ENCODE measurements around the gene MKX. TPM values are rescaled to one million over a fixed set of nuclear protein-coding genes. Genes with fewer than 3 reads are reported as not detected.

MKX gene
- total and polyA plus RNA-seq, 2 experiments from 2014 or later, result 0.10 to 0.90 TPM

DNA sequence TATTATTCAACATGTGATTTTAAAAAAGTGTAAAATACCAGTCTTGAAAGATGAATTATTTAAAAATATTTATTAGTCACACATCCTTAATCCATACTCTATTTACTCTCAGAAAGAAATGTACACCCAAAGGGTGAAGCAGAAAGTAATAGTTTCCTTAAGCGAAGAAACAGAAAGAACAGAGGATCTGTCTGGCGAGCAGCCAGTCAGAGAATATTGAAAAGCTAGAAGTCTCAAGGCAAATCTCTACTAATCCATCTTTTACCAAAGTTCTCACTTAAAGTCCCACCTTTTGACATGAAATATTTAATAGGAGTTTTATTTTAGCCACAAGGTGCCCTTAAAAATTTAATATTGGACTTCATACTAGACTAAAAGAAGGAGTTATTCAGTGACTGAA is 46.7 kb downstream of the MKX start:
- H3K4me3 ChIP-seq, result no peak overlapping the region
- DNase-seq (ENCODE audit: low spot score), result no peak
- H3K27me3 ChIP-seq, result no peaks in the 10 kb centered on the region
- H2AFZ ChIP-seq, result no peak overlapping the region
- H3K36me3 ChIP-seq (replicated peaks; ENCODE audit: insufficient read depth, low read depth), result no peaks in the 10 kb centered on the region
- H3K4me1 ChIP-seq (ENCODE audit: insufficient read depth), result peaks cover 4% of the 10 kb centered on the region
- H3K4me2 ChIP-seq, result no peak overlapping the region
- no peaks in the 10 kb centered on the region for H3K9me2 ChIP-seq (replicated peaks; ENCODE audit: insufficient read depth)
- H3K27ac ChIP-seq, result no peak overlapping the region
- no peaks in the 10 kb centered on the region for H3K79me2 ChIP-seq
- TF ChIP-seq, protein P1, sequence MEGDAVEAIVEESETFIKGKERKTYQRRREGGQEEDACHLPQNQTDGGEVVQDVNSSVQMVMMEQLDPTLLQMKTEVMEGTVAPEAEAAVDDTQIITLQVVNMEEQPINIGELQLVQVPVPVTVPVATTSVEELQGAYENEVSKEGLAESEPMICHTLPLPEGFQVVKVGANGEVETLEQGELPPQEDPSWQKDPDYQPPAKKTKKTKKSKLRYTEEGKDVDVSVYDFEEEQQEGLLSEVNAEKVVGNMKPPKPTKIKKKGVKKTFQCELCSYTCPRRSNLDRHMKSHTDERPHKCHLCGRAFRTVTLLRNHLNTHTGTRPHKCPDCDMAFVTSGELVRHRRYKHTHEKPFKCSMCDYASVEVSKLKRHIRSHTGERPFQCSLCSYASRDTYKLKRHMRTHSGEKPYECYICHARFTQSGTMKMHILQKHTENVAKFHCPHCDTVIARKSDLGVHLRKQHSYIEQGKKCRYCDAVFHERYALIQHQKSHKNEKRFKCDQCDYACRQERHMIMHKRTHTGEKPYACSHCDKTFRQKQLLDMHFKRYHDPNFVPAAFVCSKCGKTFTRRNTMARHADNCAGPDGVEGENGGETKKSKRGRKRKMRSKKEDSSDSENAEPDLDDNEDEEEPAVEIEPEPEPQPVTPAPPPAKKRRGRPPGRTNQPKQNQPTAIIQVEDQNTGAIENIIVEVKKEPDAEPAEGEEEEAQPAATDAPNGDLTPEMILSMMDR (IDR thresholded peaks at IDR 0.05; ENCODE audit: poor library complexity), result no peak
- no peak for TF ChIP-seq EZH2 (IDR thresholded peaks at IDR 0.05; ENCODE audit: borderline replicate concordance)
- TF ChIP-seq EZH2phosphoT487 (IDR thresholded peaks at IDR 0.05; ENCODE audit: low read depth, severe bottlenecking, unreplicated experiment), result no peak
- H4K20me1 ChIP-seq (ENCODE audit: insufficient read depth, poor library complexity, severe bottlenecking), result no peaks in the 10 kb centered on the region
- no peaks in the 10 kb centered on the region for H3K9me3 ChIP-seq (ENCODE audit: low read depth)
- WGBS (ENCODE audit: low lambda C conversion rate, missing lambda C conversion rate), result 84% methylated on average over 2 of the region's 2 CpGs

DNA sequence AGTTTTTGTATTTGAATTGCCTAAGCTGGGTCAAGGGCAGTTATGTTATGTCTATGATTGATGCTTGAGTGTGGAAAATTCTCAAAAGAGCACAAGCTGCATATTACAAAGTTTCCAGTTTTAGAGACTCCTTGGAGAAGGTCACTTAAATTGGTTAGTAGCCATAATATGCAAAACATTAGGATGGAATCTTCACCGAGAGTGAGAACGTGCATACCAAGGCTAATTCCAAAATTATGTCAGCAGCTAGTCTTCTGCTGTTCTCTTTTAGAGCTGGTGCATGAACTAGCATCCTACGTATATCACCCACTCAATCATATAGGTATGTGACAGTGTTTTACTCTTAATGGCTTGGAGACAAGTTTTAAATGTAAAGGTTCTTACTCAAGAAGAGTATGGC is 49.2 kb downstream of the MKX start:
- no peaks in the 10 kb centered on the region for H3K27me3 ChIP-seq
- H3K79me2 ChIP-seq, result no peaks in the 10 kb centered on the region
- H4K20me1 ChIP-seq (ENCODE audit: insufficient read depth, poor library complexity, severe bottlenecking), result no peaks in the 10 kb centered on the region
- no peak overlapping the region for H2AFZ ChIP-seq
- H3K36me3 ChIP-seq (replicated peaks; ENCODE audit: insufficient read depth, low read depth), result no peaks in the 10 kb centered on the region
- no peak for DNase-seq (ENCODE audit: low spot score)
- H3K4me3 ChIP-seq, result no peak overlapping the region
- no peaks in the 10 kb centered on the region for H3K9me3 ChIP-seq (ENCODE audit: low read depth)
- H3K4me2 ChIP-seq, result no peak overlapping the region
- TF ChIP-seq EZH2phosphoT487 (IDR thresholded peaks at IDR 0.05; ENCODE audit: low read depth, severe bottlenecking, unreplicated experiment), result no peak
- no peak for TF ChIP-seq EZH2 (IDR thresholded peaks at IDR 0.05; ENCODE audit: borderline replicate concordance)
- TF ChIP-seq, protein P1 (IDR thresholded peaks at IDR 0.05; ENCODE audit: poor library complexity), result no peak
- 95% methylated on average over 3 of the region's 3 CpGs for WGBS (ENCODE audit: low lambda C conversion rate, missing lambda C conversion rate)
- H3K9me2 ChIP-seq (replicated peaks; ENCODE audit: insufficient read depth), result no peaks in the 10 kb centered on the region
- peaks cover 4% of the 10 kb centered on the region for H3K4me1 ChIP-seq (ENCODE audit: insufficient read depth)
- no peak overlapping the region for H3K27ac ChIP-seq

- Histone ChIP-seq H2AFZ (no peak overlapping the region), H3K27ac (no peak overlapping the region), H3K4me2 (no peak overlapping the region), H3K9me3 (ENCODE audit: low read depth) (no peaks in the 10 kb centered on the region), H4K20me1 (ENCODE audit: insufficient read depth, poor library complexity, severe bottlenecking) (no peaks in the 10 kb centered on the region), H3K9me2 (replicated peaks; ENCODE audit: insufficient read depth) (no peaks in the 10 kb centered on the region), H3K79me2 (no peaks in the 10 kb centered on the region), H3K4me3 (no peak overlapping the region), H3K27me3 (no peaks in the 10 kb centered on the region), H3K4me1 (ENCODE audit: insufficient read depth) (peaks cover 4% of the 10 kb centered on the region), H3K36me3 (replicated peaks; ENCODE audit: insufficient read depth, low read depth) (no peaks in the 10 kb centered on the region)
- TF ChIP-seq EZH2phosphoT487 (IDR thresholded peaks at IDR 0.05; ENCODE audit: low read depth, severe bottlenecking, unreplicated experiment), result no peak
- TF ChIP-seq, protein P1 (IDR thresholded peaks at IDR 0.05; ENCODE audit: poor library complexity), result no peak
- no peak for TF ChIP-seq EZH2 (IDR thresholded peaks at IDR 0.05; ENCODE audit: borderline replicate concordance)
- WGBS (ENCODE audit: low lambda C conversion rate, missing lambda C conversion rate), result 95% methylated on average over 2 of the region's 2 CpGs
- no peak for DNase-seq (ENCODE audit: low spot score)
These were observed 49.9 kb downstream of the MKX start for GRCh38 chr10:27695706-27696105.

DNA sequence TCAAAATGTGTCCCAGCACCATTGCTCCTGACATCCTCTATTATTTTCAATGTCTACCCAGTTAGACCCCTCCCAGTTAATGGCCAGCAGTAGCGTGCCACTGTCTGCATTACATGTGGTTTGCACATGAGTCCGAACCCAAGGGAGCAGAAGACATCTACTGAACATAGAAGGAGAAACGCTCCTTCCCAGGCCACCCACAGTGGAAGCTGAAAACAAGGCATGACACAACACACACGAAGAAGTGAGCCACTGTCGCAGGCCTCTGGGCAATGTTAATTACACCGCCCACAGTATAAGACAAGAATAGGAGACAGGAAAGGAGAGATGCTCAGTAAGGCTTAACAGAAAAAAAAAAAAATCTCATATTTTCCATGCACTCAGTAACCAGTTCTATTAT is 50.5 kb downstream of the MKX start:
- Histone ChIP-seq H2AFZ (no peak overlapping the region), H3K79me2 (no peaks in the 10 kb centered on the region), H3K27ac (no peak overlapping the region)

More for the DNA sequence above, 50.5 kb downstream of the MKX start:
- DNase-seq (ENCODE audit: low spot score), result no peak
- Histone ChIP-seq H3K9me2 (replicated peaks; ENCODE audit: insufficient read depth) (no peaks in the 10 kb centered on the region), H4K20me1 (ENCODE audit: insufficient read depth, poor library complexity, severe bottlenecking) (no peaks in the 10 kb centered on the region), H3K4me3 (no peak overlapping the region), H3K36me3 (replicated peaks; ENCODE audit: insufficient read depth, low read depth) (no peaks in the 10 kb centered on the region), H3K4me1 (ENCODE audit: insufficient read depth) (peaks cover 4% of the 10 kb centered on the region), H3K4me2 (no peak overlapping the region), H3K27me3 (no peaks in the 10 kb centered on the region), H3K9me3 (ENCODE audit: low read depth) (no peaks in the 10 kb centered on the region)
- TF ChIP-seq EZH2phosphoT487 (IDR thresholded peaks at IDR 0.05; ENCODE audit: low read depth, severe bottlenecking, unreplicated experiment) (no peak), EZH2 (IDR thresholded peaks at IDR 0.05; ENCODE audit: borderline replicate concordance) (no peak)
- TF ChIP-seq, protein P1 (IDR thresholded peaks at IDR 0.05; ENCODE audit: poor library complexity), result no peak
- WGBS (ENCODE audit: low lambda C conversion rate, missing lambda C conversion rate), result 91% methylated on average over 6 of the region's 6 CpGs
